Vagina (tissue), 2 donors: ENCODE results near the gene SMIM1. TPM values are rescaled to one million over a fixed set of nuclear protein-coding genes. Genes with fewer than 3 reads are reported as not detected.
A peak's percentile ranks its signal among the peaks of the same experiment; 100 is the strongest.

Experiments used
- DNase-seq, 2 donors: peaks; one replicate each; pipeline ENCODE4 v3.0.0-alpha.2; 2017; ENCODE audit errors: extremely low spot score in 2 of 2
- H3K27ac ChIP-seq: fragments of 200-600 bp; sonication (generic); one replicate; pipeline ENCODE4 v1.5.1; 2019
- H3K27me3 ChIP-seq: fragments of 200-600 bp; sonication (generic); one replicate; pipeline ENCODE4 v1.5.1; 2019
- H3K36me3 ChIP-seq, 2 donors: fragments of 200-600 bp; sonication (generic); one replicate each; pipeline ENCODE4 v1.5.1; 2017 to 2019
- H3K4me1 ChIP-seq: fragments of 200-600 bp; sonication (generic); one replicate; pipeline ENCODE4 v1.5.1; 2019
- H3K4me3 ChIP-seq, 2 donors: fragments of 200-600 bp; sonication (generic); 1 replicate in 1 of 2; 2 replicates in 1 of 2; pipeline ENCODE4 v1.5.1; 2016 to 2019
- H3K9me3 ChIP-seq: fragments of 200-600 bp; sonication (generic); one replicate; pipeline ENCODE4 v1.5.1; 2019
- POLR2A ChIP-seq, 2 donors: fragments of 450-650 bp; IDR thresholded peaks; one replicate each; pipeline ENCODE4 v1.6.1; 2017; ENCODE audit warnings: antibody characterized with exemption in 2 of 2, mild to moderate bottlenecking in 2 of 2, moderate library complexity in 2 of 2
- POLR2AphosphoS5 ChIP-seq, 2 donors: sonication (generic); formaldehyde crosslinking; IDR thresholded peaks; one replicate each; pipeline ENCODE4 v1.9.0; 2017; ENCODE audit warnings: antibody characterized with exemption in 2 of 2, mild to moderate bottlenecking in 2 of 2, low read depth in 1 of 2; ENCODE audit not compliant: insufficient read depth in 1 of 2
- intact Hi-C: fragments of 100-400 bp; cut with DNase I; formaldehyde crosslinking; loops from one replicate; pipeline ENCODE4 v1.15.1; 2023
- total RNA-seq: library from RNA; depleted of rRNA; stranded (reverse); fragments of >200 nt; gene quantifications from one replicate; pipeline ENCODE4 v1.2.3, GENCODE V29; 2016
- TF ChIP-seq, protein P1 (sequence below), 3 experiments: fragments of 450-650 bp in 2 of 3; fragments of 200-600 bp in 1 of 3; sonication (generic) in 1 of 3; IDR thresholded peaks; one replicate each; pipeline ENCODE4 v1.5.1; 2017 to 2019; ENCODE audit warnings: antibody characterized with exemption in 3 of 3, mild to moderate bottlenecking in 2 of 3, moderate library complexity in 2 of 3

The SMIM1 gene
- total RNA-seq, 1 donor from 2014 or later = not detected

DNA sequence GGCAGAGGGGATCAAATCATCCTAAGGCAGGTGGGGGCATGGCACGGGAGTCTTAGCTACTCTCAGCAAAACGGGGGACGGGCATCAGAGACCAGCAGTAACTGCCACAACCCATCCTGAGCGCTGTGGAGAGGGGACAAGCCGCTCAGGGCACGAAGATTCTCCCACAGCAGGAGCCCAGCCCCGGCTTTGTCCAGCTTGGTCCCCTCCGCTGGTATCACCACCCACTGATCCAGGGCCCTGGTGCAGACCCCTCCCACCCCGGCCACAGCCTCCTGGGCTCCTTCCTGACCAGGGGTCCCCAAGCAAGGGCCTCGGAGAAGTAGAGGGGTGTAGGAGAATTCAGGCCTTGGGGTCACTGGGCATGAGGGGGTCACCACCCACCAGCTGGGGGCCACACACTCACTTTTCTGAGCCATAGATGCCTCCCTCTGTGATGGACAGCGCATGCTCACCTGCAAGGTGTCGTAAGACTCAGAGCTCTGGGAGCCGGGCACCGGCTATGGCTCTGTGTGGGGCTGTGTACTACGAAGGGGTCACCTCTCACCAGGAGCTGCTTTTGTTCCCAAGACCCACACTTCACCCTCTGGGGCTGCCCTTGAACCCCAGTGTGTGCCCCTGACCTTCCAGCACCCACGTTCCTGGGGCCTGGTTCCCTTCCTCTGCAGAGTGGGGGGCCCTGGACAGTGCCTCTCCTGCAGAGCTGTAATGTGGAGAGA is 2.3 kb upstream of the SMIM1 start:
- TF ChIP-seq POLR2AphosphoS5 (IDR thresholded peaks at IDR 0.05; ENCODE audit: insufficient read depth in 1 of 2, low read depth in 1 of 2) (no peak), POLR2A (IDR thresholded peaks at IDR 0.05) (no peak)
- TF ChIP-seq, protein P1, sequence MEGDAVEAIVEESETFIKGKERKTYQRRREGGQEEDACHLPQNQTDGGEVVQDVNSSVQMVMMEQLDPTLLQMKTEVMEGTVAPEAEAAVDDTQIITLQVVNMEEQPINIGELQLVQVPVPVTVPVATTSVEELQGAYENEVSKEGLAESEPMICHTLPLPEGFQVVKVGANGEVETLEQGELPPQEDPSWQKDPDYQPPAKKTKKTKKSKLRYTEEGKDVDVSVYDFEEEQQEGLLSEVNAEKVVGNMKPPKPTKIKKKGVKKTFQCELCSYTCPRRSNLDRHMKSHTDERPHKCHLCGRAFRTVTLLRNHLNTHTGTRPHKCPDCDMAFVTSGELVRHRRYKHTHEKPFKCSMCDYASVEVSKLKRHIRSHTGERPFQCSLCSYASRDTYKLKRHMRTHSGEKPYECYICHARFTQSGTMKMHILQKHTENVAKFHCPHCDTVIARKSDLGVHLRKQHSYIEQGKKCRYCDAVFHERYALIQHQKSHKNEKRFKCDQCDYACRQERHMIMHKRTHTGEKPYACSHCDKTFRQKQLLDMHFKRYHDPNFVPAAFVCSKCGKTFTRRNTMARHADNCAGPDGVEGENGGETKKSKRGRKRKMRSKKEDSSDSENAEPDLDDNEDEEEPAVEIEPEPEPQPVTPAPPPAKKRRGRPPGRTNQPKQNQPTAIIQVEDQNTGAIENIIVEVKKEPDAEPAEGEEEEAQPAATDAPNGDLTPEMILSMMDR (IDR thresholded peaks at IDR 0.05) = no peak
- intact Hi-C loops = no loop called here
- H3K27ac ChIP-seq = no peak overlapping the region
- no peak for DNase-seq
- no peaks in the 10 kb centered on the region for H3K36me3 ChIP-seq
- H3K27me3 ChIP-seq = no peaks in the 10 kb centered on the region
- H3K4me1 ChIP-seq = peaks cover 41% of the 10 kb centered on the region
- H3K4me3 ChIP-seq = no peak overlapping the region
- H3K9me3 ChIP-seq = no peaks in the 10 kb centered on the region

DNA sequence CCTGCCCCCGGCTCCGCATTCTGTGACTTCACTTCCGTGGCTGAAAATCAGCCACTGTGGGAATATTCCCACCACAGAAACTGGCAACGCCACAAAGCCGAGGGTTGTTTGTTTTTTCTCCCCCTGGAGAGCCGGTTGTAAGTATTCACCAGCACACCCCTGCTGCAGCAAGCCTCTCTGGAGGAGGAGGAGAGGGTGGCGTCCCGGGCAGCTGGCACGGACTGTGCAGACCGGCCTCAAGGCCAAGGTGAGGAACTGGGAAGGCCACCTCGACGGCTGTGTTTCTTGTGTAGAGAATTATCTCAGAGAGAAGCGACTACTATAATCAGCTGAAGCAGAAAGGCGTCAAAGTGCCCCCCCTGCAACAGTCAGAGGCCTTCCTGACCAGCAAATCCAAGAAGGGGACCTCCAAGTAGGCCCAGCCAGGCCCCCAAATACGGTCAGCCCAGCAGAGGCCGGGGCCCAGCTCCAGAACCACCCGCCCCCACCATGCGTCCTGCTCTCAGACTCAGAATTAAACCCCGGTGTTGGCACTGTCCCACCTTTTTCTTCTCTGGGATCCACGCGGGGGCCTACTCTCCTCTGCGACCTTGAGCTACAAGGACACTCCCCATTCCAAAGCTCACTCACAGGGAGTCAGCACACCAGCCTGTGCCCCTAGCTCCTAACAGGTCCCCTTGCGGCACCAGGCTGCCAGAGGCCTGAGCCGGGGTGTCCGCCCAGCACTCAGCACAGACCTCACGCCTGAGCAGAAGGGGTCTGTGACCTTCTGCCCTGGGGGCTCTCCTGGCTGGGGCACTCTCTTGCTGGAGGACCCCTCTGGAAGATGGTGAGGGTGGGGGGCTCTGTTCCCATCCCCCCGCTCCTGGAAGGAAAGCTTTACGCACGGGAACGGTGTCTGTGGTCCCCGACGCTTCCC is 1.2 kb upstream of the SMIM1 start:
- DNase-seq = no peak
- H3K27ac ChIP-seq = peak overlapping the region; percentile 62
- TF ChIP-seq, protein P1 (IDR thresholded peaks at IDR 0.05) = no peak
- TF ChIP-seq POLR2AphosphoS5 (IDR thresholded peaks at IDR 0.05; ENCODE audit: insufficient read depth in 1 of 2, low read depth in 1 of 2) (no peak), POLR2A (IDR thresholded peaks at IDR 0.05) (no peak)
- intact Hi-C loops = no loop called here
- H3K9me3 ChIP-seq = no peaks in the 10 kb centered on the region
- H3K36me3 ChIP-seq = no peaks in the 10 kb centered on the region
- no peaks in the 10 kb centered on the region for H3K27me3 ChIP-seq
- H3K4me1 ChIP-seq = peaks cover 52% of the 10 kb centered on the region
- peak overlapping the region; percentile 67 to 90 for H3K4me3 ChIP-seq

DNA sequence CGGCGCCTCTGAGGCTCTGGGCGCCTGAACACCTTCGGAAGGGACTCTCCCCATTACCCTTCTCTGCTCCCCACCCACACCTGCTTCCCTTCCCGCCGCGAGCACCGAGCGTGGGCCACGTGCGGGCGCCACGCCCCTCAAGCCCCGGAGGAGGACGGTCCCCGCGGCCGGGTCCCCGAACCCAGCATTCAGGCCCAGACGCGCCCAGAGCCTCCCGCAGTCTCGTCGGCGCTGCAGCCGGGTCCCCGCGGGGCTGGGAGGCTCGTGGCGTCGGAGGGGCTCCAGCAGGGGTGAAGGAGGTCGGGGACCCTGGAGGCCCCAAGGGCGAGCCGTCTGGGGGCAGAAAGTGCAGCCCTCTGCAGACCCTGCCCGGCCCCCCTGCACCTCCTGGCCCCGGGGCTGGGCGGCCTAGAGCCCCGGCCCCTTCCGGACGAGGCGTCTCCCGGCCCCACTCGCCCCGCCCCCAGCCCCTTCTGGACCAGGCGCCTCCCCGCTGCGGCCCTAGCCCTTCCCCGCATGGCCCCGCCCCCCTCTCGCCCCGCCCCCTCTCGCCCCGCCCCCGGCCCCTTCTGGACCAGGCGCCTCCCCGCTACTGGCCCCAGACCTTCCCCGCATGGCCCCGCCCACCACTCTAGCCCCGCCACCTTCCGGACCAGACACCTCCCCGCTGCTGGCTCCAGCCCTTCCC is 378 bp upstream of the SMIM1 start:
- Histone ChIP-seq H3K4me1 (peaks cover 54% of the 10 kb centered on the region), H3K27ac (peak overlapping the region; percentile 87), H3K9me3 (no peaks in the 10 kb centered on the region), H3K36me3 (no peaks in the 10 kb centered on the region), H3K27me3 (no peaks in the 10 kb centered on the region), H3K4me3 (peak overlapping the region; percentile 67 to 90)
- intact Hi-C loops = no loop called here
- peak in 1 of 2 donors; percentile 93 for DNase-seq
- peak in 1 of 2 donors; percentile 65 for TF ChIP-seq POLR2AphosphoS5 (IDR thresholded peaks at IDR 0.05; ENCODE audit: insufficient read depth in 1 of 2, low read depth in 1 of 2)
- TF ChIP-seq, protein P1 (IDR thresholded peaks at IDR 0.05) = no peak
- peak in 1 of 2 donors; percentile 32 for TF ChIP-seq POLR2A (IDR thresholded peaks at IDR 0.05)

DNA sequence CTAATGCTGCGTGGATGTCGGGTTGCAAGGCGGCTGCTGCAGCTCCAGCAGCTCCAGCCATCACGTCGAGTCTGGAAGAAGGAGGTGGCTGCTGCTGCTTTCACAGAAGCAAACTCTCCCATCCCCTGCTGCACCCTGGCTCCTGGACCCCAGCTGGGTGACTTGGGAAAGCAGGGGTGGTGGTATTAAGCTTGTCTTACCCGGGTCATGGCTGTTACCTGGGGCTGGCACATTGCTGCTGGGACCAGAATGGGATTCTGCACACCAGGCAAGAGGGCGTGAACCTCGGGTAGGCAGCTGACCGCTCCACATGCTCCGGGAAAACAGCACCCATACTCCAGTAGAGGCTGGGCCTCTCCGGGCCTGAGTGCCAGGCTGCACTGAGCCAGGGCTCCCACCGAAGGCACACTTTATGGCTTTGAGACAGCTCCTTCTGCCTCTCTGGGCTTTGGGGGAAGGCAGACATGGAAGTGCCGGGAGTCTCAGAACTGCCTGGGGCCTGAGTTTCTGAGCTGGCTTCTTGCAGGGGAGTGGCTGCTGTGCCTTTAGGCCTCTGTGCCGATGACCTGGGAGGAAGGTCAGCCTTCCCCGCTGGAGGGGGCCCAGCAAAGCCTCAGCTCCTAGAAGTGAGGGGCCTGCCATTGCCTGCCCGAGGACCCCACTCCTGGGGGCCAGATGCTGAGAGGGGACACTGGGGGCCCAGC is 1.2 kb downstream of the SMIM1 start:
- intact Hi-C loops = no loop called here
- Histone ChIP-seq H3K4me3 (peak overlapping the region in 1 of 2 donors; percentile 67), H3K27me3 (no peaks in the 10 kb centered on the region), H3K4me1 (peaks cover 54% of the 10 kb centered on the region), H3K27ac (peak overlapping the region; percentile 87), H3K9me3 (no peaks in the 10 kb centered on the region), H3K36me3 (no peaks in the 10 kb centered on the region)
- no peak for TF ChIP-seq POLR2AphosphoS5 (IDR thresholded peaks at IDR 0.05; ENCODE audit: insufficient read depth in 1 of 2, low read depth in 1 of 2)
- TF ChIP-seq POLR2A (IDR thresholded peaks at IDR 0.05) = no peak
- TF ChIP-seq, protein P1 (IDR thresholded peaks at IDR 0.05) = no peak
- DNase-seq = no peak
